22Rv1 (cell line): ENCODE data around the gene BRI3.

Experiments used
- ZFX ChIP-seq: fragments of 450-650 bp; IDR thresholded peaks from 2 replicates; pipeline ENCODE4 v1.6.1; 2017; ENCODE audit warnings: antibody characterized with exemption, borderline replicate concordance
- TF ChIP-seq, protein P1 (sequence below): fragments of 450-650 bp; IDR thresholded peaks from 2 replicates; pipeline ENCODE4 v1.5.1; 2017; ENCODE audit warnings: mild to moderate bottlenecking

DNA sequence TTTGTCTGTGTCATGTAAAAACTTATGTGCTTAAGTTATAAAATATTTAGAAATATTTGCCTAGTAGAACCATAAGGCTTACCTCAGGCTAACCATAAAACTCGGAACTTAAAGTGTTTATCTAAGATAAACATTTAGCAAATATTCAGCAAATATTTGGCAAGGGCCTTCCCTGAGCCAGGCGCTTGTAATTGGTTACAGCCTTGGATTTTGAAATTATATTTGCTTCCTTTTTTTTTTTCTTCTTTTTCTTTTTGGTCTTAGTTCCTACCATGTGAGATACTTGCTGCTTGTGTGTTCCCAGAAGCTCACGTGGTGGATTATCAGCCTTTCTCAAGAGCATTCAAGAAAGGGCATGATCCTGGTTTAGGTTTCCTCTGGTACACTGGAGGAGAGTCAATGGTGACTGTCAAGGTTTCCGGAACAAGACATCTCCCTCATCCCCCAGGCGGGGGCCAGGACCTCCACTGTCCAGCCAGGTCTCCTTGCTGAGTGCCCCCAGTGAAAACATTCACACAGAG is 5.2 kb upstream of the BRI3 start:
- TF ChIP-seq, protein P1, sequence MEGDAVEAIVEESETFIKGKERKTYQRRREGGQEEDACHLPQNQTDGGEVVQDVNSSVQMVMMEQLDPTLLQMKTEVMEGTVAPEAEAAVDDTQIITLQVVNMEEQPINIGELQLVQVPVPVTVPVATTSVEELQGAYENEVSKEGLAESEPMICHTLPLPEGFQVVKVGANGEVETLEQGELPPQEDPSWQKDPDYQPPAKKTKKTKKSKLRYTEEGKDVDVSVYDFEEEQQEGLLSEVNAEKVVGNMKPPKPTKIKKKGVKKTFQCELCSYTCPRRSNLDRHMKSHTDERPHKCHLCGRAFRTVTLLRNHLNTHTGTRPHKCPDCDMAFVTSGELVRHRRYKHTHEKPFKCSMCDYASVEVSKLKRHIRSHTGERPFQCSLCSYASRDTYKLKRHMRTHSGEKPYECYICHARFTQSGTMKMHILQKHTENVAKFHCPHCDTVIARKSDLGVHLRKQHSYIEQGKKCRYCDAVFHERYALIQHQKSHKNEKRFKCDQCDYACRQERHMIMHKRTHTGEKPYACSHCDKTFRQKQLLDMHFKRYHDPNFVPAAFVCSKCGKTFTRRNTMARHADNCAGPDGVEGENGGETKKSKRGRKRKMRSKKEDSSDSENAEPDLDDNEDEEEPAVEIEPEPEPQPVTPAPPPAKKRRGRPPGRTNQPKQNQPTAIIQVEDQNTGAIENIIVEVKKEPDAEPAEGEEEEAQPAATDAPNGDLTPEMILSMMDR = no peak
- no peak for TF ChIP-seq ZFX
